Stimulated activated CD8-positive, alpha-beta memory T cell treated with anti-CD3 and anti-CD28 coated beads, Interleukin-15, amount 100 ng/mL, for 24 hours (primary cell): ENCODE measurements around the gene TEX22.

Experiments used
- DNase-seq: peaks from one replicate; pipeline ENCODE4 v3.0.0-alpha.2; 2020; ENCODE audit warnings: low read depth

Gene TEX22

GRCh38 chr14:105366386-105367074 lies 31.8 kb upstream of the TEX22 start:
- DNase-seq, result no peak

- no peak for DNase-seq
Observed at GRCh38 chr14:105367116-105368031, 31.0 kb upstream of the TEX22 start.

- no peak for DNase-seq
Observed at GRCh38 chr14:105368032-105368417, 30.3 kb upstream of the TEX22 start.

GRCh38 chr14:105368426-105368825 lies 29.9 kb upstream of the TEX22 start:
- no peak for DNase-seq

GRCh38 chr14:105368910-105369652 lies 29.3 kb upstream of the TEX22 start:
- DNase-seq, result no peak

- DNase-seq, result no peak
Observed at GRCh38 chr14:105369653-105370040, 28.7 kb upstream of the TEX22 start.

- DNase-seq, result no peak
Observed at GRCh38 chr14:105374389-105374788, 23.9 kb upstream of the TEX22 start.

- no peak for DNase-seq
Observed at GRCh38 chr14:105375635-105376057, 22.7 kb upstream of the TEX22 start.

- DNase-seq, result no peak
Observed at GRCh38 chr14:105376521-105377440, 21.6 kb upstream of the TEX22 start.

GRCh38 chr14:105377555-105378182 lies 20.7 kb upstream of the TEX22 start:
- no peak for DNase-seq

- no peak for DNase-seq
Observed at GRCh38 chr14:105378199-105378598, 20.1 kb upstream of the TEX22 start.

GRCh38 chr14:105378873-105379685 lies 19.3 kb upstream of the TEX22 start:
- DNase-seq, result no peak

GRCh38 chr14:105379946-105380345 lies 18.4 kb upstream of the TEX22 start:
- DNase-seq, result no peak

GRCh38 chr14:105380756-105381155 lies 17.6 kb upstream of the TEX22 start:
- DNase-seq, result no peak

- DNase-seq, result no peak
Observed at GRCh38 chr14:105381446-105382342, 16.6 kb upstream of the TEX22 start.

GRCh38 chr14:105382343-105383082 lies 15.8 kb upstream of the TEX22 start:
- no peak for DNase-seq

GRCh38 chr14:105383083-105383730 lies 15.1 kb upstream of the TEX22 start:
- DNase-seq, result no peak

- DNase-seq, result no peak
Observed at GRCh38 chr14:105384041-105384557, 14.2 kb upstream of the TEX22 start.
